ENCODE data around the gene BCL2L14. TPM values are rescaled to one million over a fixed set of nuclear protein-coding genes. Genes with fewer than 3 reads are reported as not detected.
"Not testable (repeated sequence)": the region's sequence is repeated elsewhere in the genome, so short reads cannot be mapped to it uniquely, and the experiment has no call there.

Gene BCL2L14
- polyA plus RNA-seq, 1 of the 3 experiments (the other 2 are of a cell fraction), result not detected

GRCh38 chr12:12138203-12139154, 67.7 kb downstream of the BCL2L14 start:
- CTCF ChIA-PET, result interaction anchor here (0.6 to 0.7 kb wide), 2 partner anchors 16 to 517 kb away, joined by 3 read pairs; no protein-coding TSS in a partner anchor
- Histone ChIP-seq H3F3A (replicated peaks; ENCODE audit: insufficient read depth) (no peaks in the 10 kb centered on the region), H3K4me1 (ENCODE audit: control insufficient read depth in 1 of 2, insufficient read depth in 2 of 2, low read depth in 1 of 2, low read length in 1 of 2) (no peaks in the 10 kb centered on the region; a peak in 1 of 4 replicates), H3K27me3 (ENCODE audit: insufficient read depth) (no peaks in the 10 kb centered on the region), H4K20me1 (ENCODE audit: insufficient read depth) (no peaks in the 10 kb centered on the region), H3K36me3 (replicated peaks in 1 of 2; ENCODE audit: control insufficient read depth in 1 of 2, insufficient read depth in 2 of 2, low read length in 1 of 2) (peaks cover 31 to 51% of the 10 kb centered on the region in 2 experiments), H3K79me2 (ENCODE audit: insufficient read depth) (peaks cover 7% of the 10 kb centered on the region; the same call in 1 of the 2 replicates), H2AFZ (ENCODE audit: low read depth) (no peak overlapping the region), H3K4me2 (no peak overlapping the region), H3K9ac (no peak overlapping the region), H3K9me2 (no peaks in the 10 kb centered on the region), H3K27ac (ENCODE audit: low read depth in 2 of 2, low read length in 1 of 2) (no peak overlapping the region), H3K9me3 (no peaks in the 10 kb centered on the region), H3K4me3 (ENCODE audit: low read depth in 2 of 2, low read length in 1 of 2) (no peak overlapping the region)
- WGBS (ENCODE audit: low lambda C conversion rate), result 82% methylated on average over 3 of the region's 3 CpGs
- no peak for DNase-seq
- POLR2A ChIA-PET, result interaction anchor here (0.5 kb wide), 1 partner anchor 148 kb away, joined by 3 read pairs; no protein-coding TSS in a partner anchor
- TF ChIP-seq GABPA (IDR thresholded peaks at IDR 0.05; ENCODE audit: low read depth), result no peak
- TF ChIP-seq, protein P1, sequence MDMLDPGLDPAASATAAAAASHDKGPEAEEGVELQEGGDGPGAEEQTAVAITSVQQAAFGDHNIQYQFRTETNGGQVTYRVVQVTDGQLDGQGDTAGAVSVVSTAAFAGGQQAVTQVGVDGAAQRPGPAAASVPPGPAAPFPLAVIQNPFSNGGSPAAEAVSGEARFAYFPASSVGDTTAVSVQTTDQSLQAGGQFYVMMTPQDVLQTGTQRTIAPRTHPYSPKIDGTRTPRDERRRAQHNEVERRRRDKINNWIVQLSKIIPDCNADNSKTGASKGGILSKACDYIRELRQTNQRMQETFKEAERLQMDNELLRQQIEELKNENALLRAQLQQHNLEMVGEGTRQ (IDR thresholded peaks at IDR 0.05; ENCODE audit: borderline replicate concordance, low read depth, low read length), result no peak
- TF ChIP-seq GATA2 (CRISPR knock-in tag; IDR thresholded peaks at IDR 0.05), result no peak

DNA sequence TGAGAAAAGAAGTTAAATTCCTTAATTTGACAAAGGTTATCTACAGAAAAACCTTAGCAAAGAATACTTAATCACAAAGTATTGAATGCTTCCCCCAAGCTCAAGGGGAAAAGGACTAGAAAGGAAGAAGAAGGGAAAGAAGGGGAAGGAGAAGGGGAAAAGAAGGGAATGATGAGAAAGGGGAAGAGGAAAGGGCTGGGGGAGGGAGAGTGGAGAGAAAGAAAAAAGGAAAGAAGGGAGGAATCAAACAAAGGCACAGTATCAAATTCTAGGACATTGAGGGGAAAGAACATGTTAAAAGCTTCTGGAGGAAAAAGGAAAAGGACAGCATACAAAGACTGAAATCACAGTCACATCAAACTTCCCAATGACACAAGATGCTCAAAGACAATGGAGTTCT, 70.3 kb downstream of the BCL2L14 start:
- H3K9me3 ChIP-seq, result no peaks in the 10 kb centered on the region
- no peak for DNase-seq
- no peaks in the 10 kb centered on the region for H4K20me1 ChIP-seq (ENCODE audit: insufficient read depth)
- H3K36me3 ChIP-seq (replicated peaks in 1 of 2; ENCODE audit: control insufficient read depth in 1 of 2, insufficient read depth in 2 of 2, low read length in 1 of 2), result peaks cover 23 to 46% of the 10 kb centered on the region in 2 experiments
- H3K4me2 ChIP-seq, result no peak overlapping the region
- no peaks in the 10 kb centered on the region for H3F3A ChIP-seq (replicated peaks; ENCODE audit: insufficient read depth)
- POLR2A ChIA-PET, result no interaction called here
- H3K4me1 ChIP-seq (ENCODE audit: control insufficient read depth in 1 of 2, insufficient read depth in 2 of 2, low read depth in 1 of 2, low read length in 1 of 2), result no peaks in the 10 kb centered on the region; a peak in 1 of 4 replicates
- H2AFZ ChIP-seq (ENCODE audit: low read depth), result no peak overlapping the region
- no peak overlapping the region for H3K4me3 ChIP-seq (ENCODE audit: low read depth in 2 of 2, low read length in 1 of 2)
- no peak overlapping the region for H3K27ac ChIP-seq (ENCODE audit: low read depth in 2 of 2, low read length in 1 of 2)
- H3K27me3 ChIP-seq (ENCODE audit: insufficient read depth), result no peaks in the 10 kb centered on the region
- H3K79me2 ChIP-seq (ENCODE audit: insufficient read depth), result peaks cover 7% of the 10 kb centered on the region; the same call in 1 of the 2 replicates
- CTCF ChIA-PET, result interaction anchor here (0.9 to 1.1 kb wide), 3 partner anchors 12 to 96 kb away, joined by 3 to 4 read pairs (median 3); no protein-coding TSS in a partner anchor
- no peaks in the 10 kb centered on the region for H3K9me2 ChIP-seq
- H3K9ac ChIP-seq, result no peak overlapping the region
- TF ChIP-seq ZBTB33 (IDR thresholded peaks at IDR 0.05; ENCODE audit: borderline replicate concordance, low read depth) (no peak), PBX3 (IDR thresholded peaks at IDR 0.05) (no peak), NFIC (IDR thresholded peaks at IDR 0.05; ENCODE audit: borderline replicate concordance) (no peak), FOXJ3 (CRISPR knock-in tag; IDR thresholded peaks at IDR 0.05) (no peak), SIN3A (IDR thresholded peaks at IDR 0.05; ENCODE audit: borderline replicate concordance, low read depth, low read length) (no peak), POLR2AphosphoS5 (IDR thresholded peaks at IDR 0.05; ENCODE audit: low read depth, low read length) (no peak), FOXM1 (IDR thresholded peaks at IDR 0.05; ENCODE audit: low read depth) (no peak), EP300 (IDR thresholded peaks at IDR 0.05; ENCODE audit: borderline replicate concordance in 1 of 2, low read depth in 1 of 2, low read length in 1 of 2) (no peak), GABPA (IDR thresholded peaks at IDR 0.05; ENCODE audit: low read depth) (no peak), SMC3 (IDR thresholded peaks at IDR 0.05; ENCODE audit: low read depth, low read length) (no peak), EZH2phosphoT487 (IDR thresholded peaks at IDR 0.05; ENCODE audit: borderline replicate concordance, low read depth) (no peak), RAD21 (IDR thresholded peaks at IDR 0.05; ENCODE audit: low read length) (no peak)
- TF ChIP-seq, protein P2, sequence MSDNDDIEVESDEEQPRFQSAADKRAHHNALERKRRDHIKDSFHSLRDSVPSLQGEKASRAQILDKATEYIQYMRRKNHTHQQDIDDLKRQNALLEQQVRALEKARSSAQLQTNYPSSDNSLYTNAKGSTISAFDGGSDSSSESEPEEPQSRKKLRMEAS (IDR thresholded peaks at IDR 0.05; ENCODE audit: low read depth), result no peak

DNA sequence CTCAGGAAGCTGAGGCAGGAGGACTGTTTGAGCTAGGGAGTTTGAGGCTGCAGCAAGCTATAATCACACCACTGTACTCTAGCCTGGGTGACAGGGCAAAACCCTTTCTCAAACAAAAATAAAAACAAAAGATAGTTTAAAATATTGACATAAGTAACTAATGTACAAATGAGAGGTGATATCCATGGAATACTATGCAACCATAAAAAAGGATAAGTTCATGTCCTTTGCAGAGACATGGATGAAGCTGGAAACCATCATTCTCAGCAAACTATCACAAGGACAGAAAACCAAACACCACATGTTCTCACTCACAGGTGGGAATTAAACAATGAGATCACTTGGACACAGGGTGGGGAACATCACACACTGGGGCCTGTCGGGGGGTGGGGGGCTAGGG, 73.8 kb downstream of the BCL2L14 start:
- peaks cover 37 to 39% of the 10 kb centered on the region in 2 experiments for H3K36me3 ChIP-seq (replicated peaks in 1 of 2; ENCODE audit: control insufficient read depth in 1 of 2, insufficient read depth in 2 of 2, low read length in 1 of 2)
- H3F3A ChIP-seq (replicated peaks; ENCODE audit: insufficient read depth); H4K20me1 ChIP-seq (ENCODE audit: insufficient read depth); H2AFZ ChIP-seq (ENCODE audit: low read depth); H3K27me3 ChIP-seq (ENCODE audit: insufficient read depth); H3K27ac ChIP-seq (ENCODE audit: low read depth in 2 of 2, low read length in 1 of 2); H3K79me2 ChIP-seq (ENCODE audit: insufficient read depth); DNase-seq; H3K9ac ChIP-seq; H3K4me1 ChIP-seq (ENCODE audit: control insufficient read depth in 1 of 2, insufficient read depth in 2 of 2, low read depth in 1 of 2, low read length in 1 of 2); H3K9me2 ChIP-seq; H3K4me2 ChIP-seq; POLR2A ChIA-PET; H3K4me3 ChIP-seq (ENCODE audit: low read depth in 2 of 2, low read length in 1 of 2); H3K9me3 ChIP-seq; CTCF ChIA-PET: not testable (repeated sequence)
- 8% methylated on average over 1 of the region's 1 CpG for WGBS (ENCODE audit: low lambda C conversion rate)
